Measurements from ENCODE around the gene EIF2S3B.
A peak's percentile ranks its signal among the peaks of the same experiment; 100 is the strongest.

Gene EIF2S3B

GRCh38 chr12:10491766-10492165, 13.9 kb upstream of the EIF2S3B start:
- TF ChIP-seq TAF1 (IDR thresholded peaks at IDR 0.05; ENCODE audit: low read depth) (no peak), FOXM1 (IDR thresholded peaks at IDR 0.05; ENCODE audit: borderline replicate concordance, low read depth) (no peak), ZBTB7A (IDR thresholded peaks at IDR 0.05; ENCODE audit: low read depth) (no peak), TCF12 (IDR thresholded peaks at IDR 0.05; ENCODE audit: low read depth) (no peak), EP300 (IDR thresholded peaks at IDR 0.05; ENCODE audit: borderline replicate concordance) (no peak), EGR1 (IDR thresholded peaks at IDR 0.05) (no peak), CREB1 (IDR thresholded peaks at IDR 0.05; ENCODE audit: low read depth) (no peak), YY1 (IDR thresholded peaks at IDR 0.05; ENCODE audit: low read depth) (no peak), NFIC (IDR thresholded peaks at IDR 0.05) (no peak), MAX (IDR thresholded peaks at IDR 0.05) (no peak), RAD21 (IDR thresholded peaks at IDR 0.05; ENCODE audit: low read depth) (no peak), TEAD4 (IDR thresholded peaks at IDR 0.05) (no peak), CEBPB (IDR thresholded peaks at IDR 0.05) (no peak)
- TF ChIP-seq, protein P1, sequence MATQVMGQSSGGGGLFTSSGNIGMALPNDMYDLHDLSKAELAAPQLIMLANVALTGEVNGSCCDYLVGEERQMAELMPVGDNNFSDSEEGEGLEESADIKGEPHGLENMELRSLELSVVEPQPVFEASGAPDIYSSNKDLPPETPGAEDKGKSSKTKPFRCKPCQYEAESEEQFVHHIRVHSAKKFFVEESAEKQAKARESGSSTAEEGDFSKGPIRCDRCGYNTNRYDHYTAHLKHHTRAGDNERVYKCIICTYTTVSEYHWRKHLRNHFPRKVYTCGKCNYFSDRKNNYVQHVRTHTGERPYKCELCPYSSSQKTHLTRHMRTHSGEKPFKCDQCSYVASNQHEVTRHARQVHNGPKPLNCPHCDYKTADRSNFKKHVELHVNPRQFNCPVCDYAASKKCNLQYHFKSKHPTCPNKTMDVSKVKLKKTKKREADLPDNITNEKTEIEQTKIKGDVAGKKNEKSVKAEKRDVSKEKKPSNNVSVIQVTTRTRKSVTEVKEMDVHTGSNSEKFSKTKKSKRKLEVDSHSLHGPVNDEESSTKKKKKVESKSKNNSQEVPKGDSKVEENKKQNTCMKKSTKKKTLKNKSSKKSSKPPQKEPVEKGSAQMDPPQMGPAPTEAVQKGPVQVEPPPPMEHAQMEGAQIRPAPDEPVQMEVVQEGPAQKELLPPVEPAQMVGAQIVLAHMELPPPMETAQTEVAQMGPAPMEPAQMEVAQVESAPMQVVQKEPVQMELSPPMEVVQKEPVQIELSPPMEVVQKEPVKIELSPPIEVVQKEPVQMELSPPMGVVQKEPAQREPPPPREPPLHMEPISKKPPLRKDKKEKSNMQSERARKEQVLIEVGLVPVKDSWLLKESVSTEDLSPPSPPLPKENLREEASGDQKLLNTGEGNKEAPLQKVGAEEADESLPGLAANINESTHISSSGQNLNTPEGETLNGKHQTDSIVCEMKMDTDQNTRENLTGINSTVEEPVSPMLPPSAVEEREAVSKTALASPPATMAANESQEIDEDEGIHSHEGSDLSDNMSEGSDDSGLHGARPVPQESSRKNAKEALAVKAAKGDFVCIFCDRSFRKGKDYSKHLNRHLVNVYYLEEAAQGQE (IDR thresholded peaks at IDR 0.05; ENCODE audit: low read depth) = no peak
- TF ChIP-seq, protein P2, sequence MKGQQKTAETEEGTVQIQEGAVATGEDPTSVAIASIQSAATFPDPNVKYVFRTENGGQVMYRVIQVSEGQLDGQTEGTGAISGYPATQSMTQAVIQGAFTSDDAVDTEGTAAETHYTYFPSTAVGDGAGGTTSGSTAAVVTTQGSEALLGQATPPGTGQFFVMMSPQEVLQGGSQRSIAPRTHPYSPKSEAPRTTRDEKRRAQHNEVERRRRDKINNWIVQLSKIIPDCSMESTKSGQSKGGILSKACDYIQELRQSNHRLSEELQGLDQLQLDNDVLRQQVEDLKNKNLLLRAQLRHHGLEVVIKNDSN (IDR thresholded peaks at IDR 0.05) = no peak

DNA sequence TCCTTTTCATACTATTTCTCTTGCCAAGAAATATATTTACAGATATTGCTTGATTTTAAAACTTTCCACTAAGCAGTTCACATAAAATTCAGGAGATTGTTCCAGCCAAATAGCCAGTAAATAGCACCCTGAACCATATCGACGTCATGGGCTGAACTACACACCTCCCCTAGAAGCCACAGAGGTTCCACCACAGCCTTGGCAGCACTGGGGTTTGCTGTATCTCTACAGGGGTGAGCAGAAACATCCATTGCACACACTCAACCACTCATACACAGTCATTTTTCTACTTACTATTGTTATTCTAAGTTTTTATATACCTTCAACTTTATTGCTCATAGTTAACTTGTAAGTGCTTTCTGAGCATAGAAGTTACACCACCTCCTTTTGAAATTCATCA, 8.1 kb upstream of the EIF2S3B start:
- no peak for TF ChIP-seq EGR1 (IDR thresholded peaks at IDR 0.05)

DNA sequence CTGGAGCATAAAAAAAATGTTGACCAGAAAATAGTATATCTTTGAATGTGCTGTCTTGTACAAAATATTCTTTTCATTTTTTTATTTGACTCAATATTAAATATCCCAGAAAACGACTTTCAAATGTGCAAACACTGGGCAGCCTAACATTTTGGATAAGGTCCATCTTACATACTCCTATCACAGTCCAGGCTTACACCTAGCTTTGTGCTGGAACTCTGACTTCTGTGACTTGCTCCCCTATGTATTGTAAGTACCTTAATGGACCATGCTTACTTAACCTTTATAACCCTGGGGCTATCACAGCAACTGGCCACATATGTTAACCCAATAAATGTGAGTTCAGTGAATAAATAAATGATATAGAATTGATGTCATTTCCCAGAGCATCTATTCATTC, 7.6 kb upstream of the EIF2S3B start:
- TF ChIP-seq, protein P1 (IDR thresholded peaks at IDR 0.05; ENCODE audit: low read depth) = no peak
- TF ChIP-seq TAF1 (IDR thresholded peaks at IDR 0.05; ENCODE audit: low read depth) = no peak
- TF ChIP-seq YY1 (IDR thresholded peaks at IDR 0.05; ENCODE audit: low read depth) = no peak
- TF ChIP-seq FOXM1 (IDR thresholded peaks at IDR 0.05; ENCODE audit: borderline replicate concordance, low read depth) = no peak
- TF ChIP-seq TCF12 (IDR thresholded peaks at IDR 0.05; ENCODE audit: low read depth) = no peak
- no peak for TF ChIP-seq RAD21 (IDR thresholded peaks at IDR 0.05; ENCODE audit: low read depth)
- TF ChIP-seq CEBPB (IDR thresholded peaks at IDR 0.05) = no peak
- no peak for TF ChIP-seq MAX (IDR thresholded peaks at IDR 0.05)
- no peak for TF ChIP-seq EP300 (IDR thresholded peaks at IDR 0.05; ENCODE audit: borderline replicate concordance)
- TF ChIP-seq, protein P2 (IDR thresholded peaks at IDR 0.05) = no peak
- no peak for TF ChIP-seq CREB1 (IDR thresholded peaks at IDR 0.05; ENCODE audit: low read depth)
- TF ChIP-seq ZBTB7A (IDR thresholded peaks at IDR 0.05; ENCODE audit: low read depth) = no peak
- no peak for TF ChIP-seq NFIC (IDR thresholded peaks at IDR 0.05)
- no peak for TF ChIP-seq TEAD4 (IDR thresholded peaks at IDR 0.05)
- TF ChIP-seq EGR1 (IDR thresholded peaks at IDR 0.05) = no peak

- TF ChIP-seq, protein P2 (IDR thresholded peaks at IDR 0.05) = no peak
- TF ChIP-seq FOXM1 (IDR thresholded peaks at IDR 0.05; ENCODE audit: borderline replicate concordance, low read depth) (no peak), NFIC (IDR thresholded peaks at IDR 0.05) (no peak), RAD21 (IDR thresholded peaks at IDR 0.05; ENCODE audit: low read depth) (peak; percentile 53), EGR1 (IDR thresholded peaks at IDR 0.05) (no peak), CEBPB (IDR thresholded peaks at IDR 0.05) (no peak)
Measured at GRCh38 chr12:10501030-10501429, 4.7 kb upstream of the EIF2S3B start.

DNA sequence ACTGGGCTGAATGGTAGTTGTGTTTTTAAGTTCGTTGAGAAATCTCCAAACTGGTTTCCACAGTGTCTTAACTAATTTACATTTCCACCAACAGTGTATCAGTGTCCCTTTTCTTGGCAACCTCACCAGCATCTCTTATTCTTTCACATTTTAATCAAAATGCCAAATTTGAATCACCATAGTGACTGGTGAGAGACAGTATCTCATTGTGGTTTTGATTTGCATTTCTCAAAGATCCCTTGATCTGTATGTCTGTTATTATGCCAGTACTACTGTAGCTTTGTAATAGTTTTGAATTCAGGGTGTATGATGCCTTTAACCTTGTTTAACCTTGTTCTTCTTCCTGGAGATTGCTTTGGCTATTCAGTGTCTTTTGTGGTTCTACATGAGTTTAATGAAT, 2.2 kb upstream of the EIF2S3B start:
- TF ChIP-seq EP300 (IDR thresholded peaks at IDR 0.05; ENCODE audit: borderline replicate concordance) = no peak
- no peak for TF ChIP-seq FOXM1 (IDR thresholded peaks at IDR 0.05; ENCODE audit: borderline replicate concordance, low read depth)
- TF ChIP-seq NFIC (IDR thresholded peaks at IDR 0.05) = no peak
- no peak for TF ChIP-seq CREB1 (IDR thresholded peaks at IDR 0.05; ENCODE audit: low read depth)
- TF ChIP-seq RAD21 (IDR thresholded peaks at IDR 0.05; ENCODE audit: low read depth) = no peak
- TF ChIP-seq TAF1 (IDR thresholded peaks at IDR 0.05; ENCODE audit: low read depth) = no peak
- no peak for TF ChIP-seq EGR1 (IDR thresholded peaks at IDR 0.05)
- TF ChIP-seq ZBTB7A (IDR thresholded peaks at IDR 0.05; ENCODE audit: low read depth) = no peak
- TF ChIP-seq, protein P1 (IDR thresholded peaks at IDR 0.05; ENCODE audit: low read depth) = no peak
- no peak for TF ChIP-seq YY1 (IDR thresholded peaks at IDR 0.05; ENCODE audit: low read depth)
- no peak for TF ChIP-seq MAX (IDR thresholded peaks at IDR 0.05)
- TF ChIP-seq CEBPB (IDR thresholded peaks at IDR 0.05) = no peak
- TF ChIP-seq, protein P2 (IDR thresholded peaks at IDR 0.05) = no peak
- TF ChIP-seq TEAD4 (IDR thresholded peaks at IDR 0.05) = no peak
- TF ChIP-seq TCF12 (IDR thresholded peaks at IDR 0.05; ENCODE audit: low read depth) = no peak

All from Ishikawa (cell line).